Ovary (tissue), 3 donors: ENCODE results near the gene EHMT2.
"Not testable (repeated sequence)": the region's sequence is repeated elsewhere in the genome, so short reads cannot be mapped to it uniquely, and the experiment has no call there.

Experiments
- CTCF ChIP-seq, 3 donors: fragments of 450-650 bp in 2 of 3; fragments of 200-600 bp in 1 of 3; IDR thresholded peaks; one replicate each; pipeline versions ENCODE4 v1.5.1 to v1.8.0; 2016 to 2022; ENCODE audit warnings: antibody characterized with exemption in 3 of 3, mild to moderate bottlenecking in 1 of 3
- POLR2A ChIP-seq: fragments of 450-650 bp; IDR thresholded peaks from one replicate; pipeline ENCODE4 v1.6.1; 2017; ENCODE audit warnings: antibody characterized with exemption, mild to moderate bottlenecking, moderate library complexity
- donor health status: DM: no; HTN: no; CAD: no.

- not testable (repeated sequence) for TF ChIP-seq POLR2A; CTCF (IDR thresholded peaks at IDR 0.05)
Observed at GRCh38 chr6:31909298-31909697, 11.8 kb upstream of the EHMT2 start.
